NCI-H2227 (cell line): ENCODE results near the gene RNF113B.
A peak's percentile ranks its signal among the peaks of the same experiment; 100 is the strongest.

Source experiments
- DNase-seq: peaks from one replicate; lab custom pipeline; 2025; ENCODE audit not compliant: unreplicated experiment; lab: John Stamatoyannopoulos, UW

RNF113B gene

DNA sequence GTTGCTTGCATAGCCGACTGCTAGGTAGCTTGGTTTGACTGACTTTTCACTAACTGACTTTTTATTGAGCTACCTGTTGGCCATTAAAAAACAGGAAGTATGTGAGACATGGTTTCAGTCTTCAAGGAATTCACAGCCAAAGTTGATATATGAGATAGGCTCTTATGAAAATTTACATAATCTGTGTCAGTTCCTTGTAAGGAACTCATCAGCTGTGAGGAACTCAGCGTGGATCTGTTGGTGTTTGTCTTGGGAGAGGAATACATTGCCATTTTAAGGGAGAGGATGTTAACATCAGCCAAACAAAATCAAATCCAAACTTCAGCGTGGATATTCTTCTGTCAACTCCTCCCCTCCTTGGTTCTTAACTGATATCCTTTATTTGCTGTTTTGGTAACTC lies 2.0 kb downstream of the RNF113B start:
- no peak for DNase-seq

- DNase-seq, result no peak
These were observed 2.8 kb downstream of the RNF113B start for GRCh38 chr13:98174307-98174706.

GRCh38 chr13:98173431-98174152 lies 3.5 kb downstream of the RNF113B start:
- no peak for DNase-seq

DNA sequence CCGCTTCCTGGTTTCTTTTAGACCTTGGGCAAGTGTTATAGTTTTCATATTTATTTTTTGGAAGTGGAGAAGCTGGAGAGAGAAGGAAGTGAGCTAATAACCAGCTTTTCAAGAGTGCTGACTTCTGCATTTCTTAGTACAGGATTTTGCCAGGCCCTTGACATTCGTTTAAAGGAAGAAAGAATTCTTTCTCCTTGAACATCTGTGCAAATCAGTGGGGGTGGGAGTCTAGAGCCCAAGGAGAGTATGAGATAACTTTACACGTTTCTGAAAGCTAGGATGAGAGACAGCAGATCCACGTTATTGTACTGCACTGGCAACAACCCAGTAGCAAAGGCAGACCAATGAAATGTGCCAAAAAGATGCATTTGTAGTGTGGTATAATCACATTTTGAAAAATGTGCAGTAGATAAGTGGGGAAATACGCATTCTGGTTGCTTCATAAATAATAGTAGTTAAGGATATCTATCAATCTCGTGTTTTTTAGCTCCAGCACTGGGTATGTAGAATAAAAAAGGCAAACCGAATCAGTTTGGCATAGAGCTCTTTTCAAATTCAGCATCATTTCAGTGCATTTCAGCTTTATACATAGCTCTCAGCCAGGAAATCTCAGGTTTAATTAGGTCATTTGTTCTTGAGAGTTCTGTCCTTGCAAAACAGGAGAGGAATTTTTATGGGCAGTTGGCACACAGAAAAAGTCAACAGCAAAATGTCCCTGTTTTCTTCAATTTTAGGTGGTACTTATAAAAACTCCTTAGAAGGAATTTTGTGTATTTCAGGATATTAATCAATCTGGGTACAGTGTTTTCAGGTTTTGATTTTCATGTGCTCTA lies 4.3 kb downstream of the RNF113B start:
- no peak for DNase-seq

DNA sequence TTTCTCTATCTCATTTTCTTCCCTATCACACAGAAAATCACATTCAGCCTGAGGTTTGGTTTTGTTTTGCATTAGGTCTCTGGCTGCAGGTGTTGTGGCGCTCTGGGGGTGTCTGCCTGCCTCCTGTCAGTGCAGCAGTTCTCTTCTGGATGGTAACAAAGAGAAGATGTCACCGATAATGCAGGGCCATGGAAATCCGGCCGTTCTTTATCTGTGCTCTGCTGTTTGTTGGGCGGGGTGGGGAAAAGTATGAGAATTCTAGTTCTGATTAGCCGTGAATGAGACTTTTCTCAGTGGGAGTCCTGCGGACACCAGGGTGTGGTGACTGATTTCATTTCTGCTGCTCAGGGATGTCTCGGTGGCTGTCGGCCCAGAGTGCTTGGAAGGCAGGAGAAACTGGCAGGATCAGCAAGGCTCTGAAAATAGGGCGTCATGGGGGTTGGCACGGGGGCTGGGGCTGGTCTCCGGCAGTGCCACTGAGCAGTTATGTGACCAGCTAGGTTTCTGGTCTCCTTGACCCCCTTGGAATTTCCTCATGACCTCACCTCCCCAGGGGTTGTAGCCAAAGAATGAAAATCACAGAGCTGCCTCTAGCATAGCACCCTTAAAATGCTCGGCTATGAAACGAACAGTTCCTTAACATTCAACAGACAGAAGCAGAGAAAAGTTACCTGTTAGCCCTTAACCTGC lies 5.0 kb downstream of the RNF113B start:
- no peak for DNase-seq

DNA sequence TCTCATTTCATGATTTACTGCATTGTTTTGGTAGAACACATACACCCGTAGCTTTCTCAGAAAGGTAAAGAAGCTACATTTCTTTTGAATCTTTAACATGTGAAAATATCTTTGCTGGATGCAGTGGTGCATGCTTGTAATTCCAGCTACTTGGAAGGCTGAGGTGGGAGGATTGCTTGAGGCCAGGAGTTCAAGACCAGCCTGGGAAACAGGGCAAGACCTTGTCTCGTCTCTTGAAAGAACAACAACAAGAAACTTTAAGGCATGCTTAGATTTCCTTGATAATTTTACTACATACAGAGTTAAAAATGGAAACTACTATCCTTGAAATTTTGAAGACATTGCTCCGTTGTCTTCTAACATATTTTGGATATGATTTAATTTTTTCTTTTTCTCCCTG lies 7.7 kb downstream of the RNF113B start:
- no peak for DNase-seq

DNA sequence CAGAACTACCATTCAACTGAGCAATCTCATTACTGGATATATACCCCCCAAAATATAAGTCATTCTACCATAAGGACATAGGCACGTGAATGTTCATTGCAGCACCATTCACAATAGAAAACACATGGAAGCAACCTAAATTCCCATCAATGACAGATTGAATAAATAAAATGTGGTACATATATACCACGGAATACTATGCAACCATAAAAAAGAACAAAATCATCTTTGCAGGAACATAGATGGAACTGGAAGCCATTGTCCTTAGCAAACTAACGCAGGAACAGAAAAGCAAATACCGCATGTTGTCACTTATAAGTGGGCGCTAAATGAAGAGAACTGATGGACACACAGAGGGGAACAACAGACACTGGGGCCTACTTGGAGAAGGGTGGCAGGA lies 14.1 kb downstream of the RNF113B start:
- no peak for DNase-seq

- DNase-seq, result no peak
These were observed 18.7 kb downstream of the RNF113B start for GRCh38 chr13:98158172-98158899.

GRCh38 chr13:98157609-98158008 lies 19.5 kb downstream of the RNF113B start:
- no peak for DNase-seq

- no peak for DNase-seq
These were observed 19.9 kb downstream of the RNF113B start for GRCh38 chr13:98157188-98157587.

DNA sequence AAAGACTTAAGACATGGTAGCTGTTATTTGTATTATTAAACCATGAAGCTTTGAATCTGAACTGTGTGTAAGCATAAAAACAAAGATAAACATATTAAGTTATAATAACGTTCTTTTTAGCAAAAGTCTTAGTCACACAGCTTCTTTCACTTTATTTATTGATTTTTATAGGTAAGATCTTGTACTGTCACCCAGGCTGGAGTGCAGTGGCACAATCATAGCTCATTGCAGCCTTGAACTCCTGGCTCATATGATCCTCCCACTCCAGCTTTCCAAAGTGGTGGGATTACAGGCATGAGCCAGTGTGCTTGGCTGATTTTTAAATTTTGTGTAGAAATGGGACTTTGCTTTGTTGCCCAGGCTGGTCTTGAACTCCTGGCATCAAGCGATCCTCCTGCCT lies 20.8 kb downstream of the RNF113B start:
- no peak for DNase-seq

DNA sequence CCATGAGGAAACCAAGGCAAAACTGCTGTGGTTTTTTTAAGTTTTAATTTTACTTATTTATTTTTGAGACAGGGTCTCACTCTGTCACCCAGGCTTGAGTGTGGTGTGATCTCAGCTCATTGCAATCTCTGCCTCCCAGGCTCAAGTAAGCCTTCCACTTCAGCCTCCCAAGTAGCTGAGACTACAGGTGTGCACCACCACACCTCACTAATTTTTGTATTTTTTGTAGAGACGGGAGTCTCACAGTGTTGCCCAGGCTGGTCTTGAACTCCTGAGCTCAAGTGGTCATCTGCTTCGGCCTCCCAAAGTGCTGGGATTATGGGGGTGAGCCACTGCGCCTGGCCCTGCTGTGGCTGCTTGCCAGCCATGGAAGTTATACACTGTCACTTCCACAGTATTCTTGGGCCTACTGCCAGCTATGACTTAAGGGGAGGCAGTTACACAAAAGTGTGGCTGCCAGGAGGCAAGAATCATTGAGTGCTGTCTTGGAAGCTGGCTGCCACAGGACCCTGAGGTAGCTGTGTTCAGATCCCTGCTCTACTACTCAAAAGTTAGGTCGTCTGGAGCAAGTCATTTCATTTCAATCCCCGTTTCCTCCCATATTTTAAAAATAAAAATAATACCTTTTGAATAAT lies 21.5 kb downstream of the RNF113B start:
- DNase-seq, result no peak

DNA sequence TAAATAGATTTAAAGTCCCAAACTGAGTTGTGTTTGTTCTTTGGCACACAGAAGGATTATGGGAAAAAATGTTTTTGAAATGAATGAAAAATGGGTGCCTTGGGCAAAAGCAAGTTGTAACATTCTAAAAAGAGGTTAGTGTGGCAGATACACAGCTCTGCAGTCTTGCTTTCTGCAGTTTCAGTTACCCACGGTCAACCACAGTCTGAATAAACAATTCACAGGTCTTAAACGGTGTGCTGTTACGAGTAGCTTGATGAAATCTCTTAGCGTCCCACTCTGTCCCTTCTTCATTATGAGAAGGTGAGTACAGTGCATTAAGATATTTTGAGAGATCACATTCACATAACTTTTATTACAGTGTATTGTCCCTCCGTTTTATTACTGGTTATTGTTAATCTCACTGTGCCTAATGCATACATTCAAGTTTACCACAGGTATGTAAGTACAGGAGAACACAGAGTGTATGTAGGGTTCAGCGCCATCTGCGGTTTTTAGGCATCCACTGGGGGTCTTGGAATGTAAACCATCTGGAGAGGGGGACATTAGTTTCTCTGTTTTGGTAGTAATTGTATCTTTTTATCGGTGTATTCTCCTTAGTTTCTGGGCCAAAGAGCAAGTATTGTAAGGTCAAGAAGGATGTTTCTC lies 26.1 kb downstream of the RNF113B start:
- no peak for DNase-seq

GRCh38 chr13:98147521-98147920 lies 29.5 kb downstream of the RNF113B start:
- no peak for DNase-seq

DNA sequence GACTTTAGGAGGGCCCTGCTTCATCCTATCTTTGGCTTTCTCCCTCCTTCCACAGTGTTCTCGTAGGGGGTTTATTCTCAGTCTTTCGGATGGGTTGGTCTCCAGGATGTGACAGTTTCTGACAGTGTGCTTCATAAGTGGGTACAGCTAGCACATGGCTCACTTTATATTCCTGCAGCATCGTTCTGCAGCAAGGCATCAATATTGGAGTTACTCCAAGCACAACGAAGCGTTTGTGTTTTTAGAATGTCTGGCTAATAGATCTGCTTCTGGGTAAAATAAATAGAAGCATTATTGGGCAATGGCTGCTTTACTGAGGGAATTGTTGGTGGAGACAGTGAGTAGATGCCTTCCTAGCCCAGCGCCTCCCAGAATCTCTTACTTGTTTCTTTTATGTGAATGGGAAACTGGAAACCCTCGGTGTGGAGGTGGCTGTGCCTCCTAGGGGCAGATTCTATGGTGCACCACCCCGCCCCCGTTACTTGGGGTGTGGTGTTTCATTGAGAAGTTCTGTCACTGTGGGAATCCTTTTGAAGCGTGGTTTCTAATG lies 32.2 kb downstream of the RNF113B start:
- DNase-seq, result peak; percentile 14

- DNase-seq, result no peak
These were observed 32.9 kb downstream of the RNF113B start for GRCh38 chr13:98144027-98144741.

DNA sequence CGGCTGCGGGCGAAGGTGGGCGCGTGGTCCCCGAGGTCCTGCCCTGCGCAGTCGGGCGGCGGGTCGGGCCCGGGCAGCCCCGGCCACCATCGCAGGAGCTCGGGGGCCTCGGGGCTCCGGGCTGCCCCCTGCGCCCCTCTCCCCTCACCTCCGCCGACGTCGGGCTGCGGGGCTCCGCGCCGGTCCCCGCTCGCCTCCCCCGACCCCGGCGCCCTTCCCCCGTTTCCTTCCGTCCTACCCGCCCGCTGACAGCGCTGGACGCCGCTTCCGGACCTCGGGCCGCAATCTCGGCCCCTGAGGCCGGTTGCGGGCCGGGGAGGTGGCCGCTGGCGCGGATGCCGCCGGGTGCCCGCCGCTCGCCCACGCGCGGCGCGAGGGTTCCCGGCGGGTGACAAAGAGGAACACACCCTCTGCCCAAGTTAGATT lies 33.5 kb downstream of the RNF113B start:
- no peak for DNase-seq

DNA sequence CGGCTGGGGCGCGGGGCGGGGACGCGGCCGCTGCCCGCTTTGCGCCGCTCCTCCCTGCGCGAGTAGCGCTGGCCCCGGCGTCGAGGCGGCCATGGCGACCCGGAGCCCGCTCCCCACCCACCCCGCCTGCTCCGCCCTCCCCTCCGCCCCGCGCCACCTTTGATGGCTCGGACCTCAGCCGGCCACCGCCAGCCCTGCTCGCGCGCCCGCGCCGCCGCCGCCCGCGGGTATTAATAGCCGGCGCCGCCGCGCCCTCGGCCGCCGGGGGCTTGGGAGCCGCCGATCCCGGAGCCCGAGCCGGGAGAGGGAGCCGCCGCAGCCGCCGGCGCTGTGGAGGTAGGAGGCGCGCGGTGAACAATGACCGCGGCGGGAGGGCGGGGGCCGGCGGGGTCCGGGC lies 33.9 kb downstream of the RNF113B start:
- peak; percentile 68 for DNase-seq
